ENCODE measurements around the gene DNTT. TPM values are rescaled to one million over a fixed set of nuclear protein-coding genes. Genes with fewer than 3 reads are reported as not detected.

The DNTT gene
- total RNA-seq, 1 donor from 2014 or later, result not detected

GRCh38 chr10:96311180-96311715 lies 7.0 kb downstream of the DNTT start:
- ATAC-seq, result no peak
- no peak overlapping the region for H3K27ac ChIP-seq
- no peaks in the 10 kb centered on the region for H3K27me3 ChIP-seq (ENCODE audit: low read depth)
- H3K4me1 ChIP-seq, result peaks cover 23% of the 10 kb centered on the region
- H3K9me3 ChIP-seq, result no peaks in the 10 kb centered on the region
- no peak for DNase-seq
- no peak for TF ChIP-seq CTCF (IDR thresholded peaks at IDR 0.05)
- intact Hi-C loops (cut with DNase I), result no loop called here
- no peaks in the 10 kb centered on the region for H3K36me3 ChIP-seq
- no peak overlapping the region for H3K4me3 ChIP-seq

GRCh38 chr10:96313344-96313743 lies 9.1 kb downstream of the DNTT start:
- Histone ChIP-seq H3K27ac (no peak overlapping the region), H3K4me1 (peaks cover 15% of the 10 kb centered on the region), H3K27me3 (ENCODE audit: low read depth) (no peaks in the 10 kb centered on the region), H3K36me3 (no peaks in the 10 kb centered on the region), H3K4me3 (no peak overlapping the region), H3K9me3 (no peaks in the 10 kb centered on the region)
- TF ChIP-seq CTCF (IDR thresholded peaks at IDR 0.05), result no peak
- DNase-seq (no peak), ATAC-seq (no peak)
- intact Hi-C loops (cut with DNase I), result no loop called here

- H3K36me3 ChIP-seq, result no peaks in the 10 kb centered on the region
- H3K4me1 ChIP-seq, result no peaks in the 10 kb centered on the region
- DNase-seq (no peak), ATAC-seq (no peak)
- no peak for TF ChIP-seq CTCF (IDR thresholded peaks at IDR 0.05)
- intact Hi-C loops (cut with DNase I), result no loop called here
- no peaks in the 10 kb centered on the region for H3K9me3 ChIP-seq
- no peak overlapping the region for H3K27ac ChIP-seq
- no peak overlapping the region for H3K4me3 ChIP-seq
- H3K27me3 ChIP-seq (ENCODE audit: low read depth), result no peaks in the 10 kb centered on the region
These were observed 13.0 kb downstream of the DNTT start for GRCh38 chr10:96317067-96317833.

GRCh38 chr10:96319754-96320474 lies 15.7 kb downstream of the DNTT start:
- H3K4me1 ChIP-seq, result no peaks in the 10 kb centered on the region
- TF ChIP-seq CTCF (IDR thresholded peaks at IDR 0.05), result no peak
- intact Hi-C loops (cut with DNase I), result no loop called here
- ATAC-seq, result no peak
- no peak for DNase-seq
- no peaks in the 10 kb centered on the region for H3K27me3 ChIP-seq (ENCODE audit: low read depth)
- H3K9me3 ChIP-seq, result no peaks in the 10 kb centered on the region
- H3K4me3 ChIP-seq, result no peak overlapping the region
- H3K27ac ChIP-seq, result no peak overlapping the region
- H3K36me3 ChIP-seq, result no peaks in the 10 kb centered on the region

- no peaks in the 10 kb centered on the region for H3K9me3 ChIP-seq
- intact Hi-C loops (cut with DNase I), result no loop called here
- H3K27me3 ChIP-seq (ENCODE audit: low read depth), result no peaks in the 10 kb centered on the region
- H3K27ac ChIP-seq, result no peak overlapping the region
- no peak overlapping the region for H3K4me3 ChIP-seq
- no peaks in the 10 kb centered on the region for H3K4me1 ChIP-seq
- no peaks in the 10 kb centered on the region for H3K36me3 ChIP-seq
- DNase-seq, result no peak
- no peak for ATAC-seq
- no peak for TF ChIP-seq CTCF (IDR thresholded peaks at IDR 0.05)
These were observed 17.6 kb downstream of the DNTT start for GRCh38 chr10:96321822-96322221.
